GM13977 (cell line): Measurements from ENCODE around the gene MAT1A.

ENCODE experiments used
- DNase-seq: peaks from one replicate; pipeline ENCODE4 v3.0.0; 2012; ENCODE audit warnings: low spot score
- in situ Hi-C: fragments of 300-500 bp; cut with MboI; formaldehyde crosslinking; loops from one replicate; pipeline ENCODE4 v1.12.0; 2022; ENCODE audit warnings: low sequenced_read_pairs, low pct_unique_long_range_greater_than_20kb, mixed read lengths, inconsistent platforms; ENCODE audit not compliant: unreplicated experiment
- TF ChIP-seq, protein P1 (sequence below): IDR thresholded peaks from 2 replicates; pipeline ENCODE4 v1.5.1; 2012; ENCODE audit warnings: mild to moderate bottlenecking, control low read depth; ENCODE audit not compliant: insufficient read depth; ENCODE audit errors: extremely low read depth, missing control alignments

MAT1A gene

DNA sequence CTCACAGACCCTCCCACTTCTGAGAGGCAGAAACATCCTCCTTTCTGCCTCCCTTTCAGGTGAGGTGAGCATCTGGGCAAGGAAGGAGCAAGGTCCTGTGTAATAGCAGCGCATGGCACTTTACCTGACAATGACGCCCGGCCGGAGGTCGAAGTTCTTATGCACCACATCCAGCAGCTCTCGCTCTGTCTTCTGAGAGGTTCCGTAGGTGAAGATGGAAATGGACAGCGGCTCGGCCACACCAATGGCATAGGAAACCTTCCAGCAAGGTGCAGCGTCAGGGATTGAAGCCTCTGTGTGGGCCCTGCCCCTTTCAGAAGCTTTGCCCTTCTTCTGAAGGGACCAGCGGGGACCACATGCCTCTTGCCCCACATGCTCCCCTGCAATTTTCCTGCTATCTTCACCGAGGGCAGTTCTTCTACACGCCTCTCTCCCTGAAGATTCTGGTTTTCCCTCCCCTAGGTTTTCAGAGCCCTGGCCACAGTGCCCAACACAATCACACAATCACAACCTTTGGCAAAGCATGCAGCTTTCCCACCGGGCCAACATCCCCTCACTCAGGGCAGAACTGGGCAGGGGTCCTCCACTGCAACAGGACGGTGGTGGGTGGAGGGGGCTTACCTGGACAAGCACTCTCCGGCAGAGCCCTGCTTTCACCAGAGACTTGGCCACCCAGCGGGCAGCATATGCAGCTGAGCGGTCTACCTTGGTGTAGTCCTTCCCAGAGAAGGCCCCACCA, 14.9 kb downstream of the MAT1A start:
- TF ChIP-seq, protein P1, sequence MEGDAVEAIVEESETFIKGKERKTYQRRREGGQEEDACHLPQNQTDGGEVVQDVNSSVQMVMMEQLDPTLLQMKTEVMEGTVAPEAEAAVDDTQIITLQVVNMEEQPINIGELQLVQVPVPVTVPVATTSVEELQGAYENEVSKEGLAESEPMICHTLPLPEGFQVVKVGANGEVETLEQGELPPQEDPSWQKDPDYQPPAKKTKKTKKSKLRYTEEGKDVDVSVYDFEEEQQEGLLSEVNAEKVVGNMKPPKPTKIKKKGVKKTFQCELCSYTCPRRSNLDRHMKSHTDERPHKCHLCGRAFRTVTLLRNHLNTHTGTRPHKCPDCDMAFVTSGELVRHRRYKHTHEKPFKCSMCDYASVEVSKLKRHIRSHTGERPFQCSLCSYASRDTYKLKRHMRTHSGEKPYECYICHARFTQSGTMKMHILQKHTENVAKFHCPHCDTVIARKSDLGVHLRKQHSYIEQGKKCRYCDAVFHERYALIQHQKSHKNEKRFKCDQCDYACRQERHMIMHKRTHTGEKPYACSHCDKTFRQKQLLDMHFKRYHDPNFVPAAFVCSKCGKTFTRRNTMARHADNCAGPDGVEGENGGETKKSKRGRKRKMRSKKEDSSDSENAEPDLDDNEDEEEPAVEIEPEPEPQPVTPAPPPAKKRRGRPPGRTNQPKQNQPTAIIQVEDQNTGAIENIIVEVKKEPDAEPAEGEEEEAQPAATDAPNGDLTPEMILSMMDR = no peak
- no peak for DNase-seq
- in situ Hi-C loops = no loop called here

DNA sequence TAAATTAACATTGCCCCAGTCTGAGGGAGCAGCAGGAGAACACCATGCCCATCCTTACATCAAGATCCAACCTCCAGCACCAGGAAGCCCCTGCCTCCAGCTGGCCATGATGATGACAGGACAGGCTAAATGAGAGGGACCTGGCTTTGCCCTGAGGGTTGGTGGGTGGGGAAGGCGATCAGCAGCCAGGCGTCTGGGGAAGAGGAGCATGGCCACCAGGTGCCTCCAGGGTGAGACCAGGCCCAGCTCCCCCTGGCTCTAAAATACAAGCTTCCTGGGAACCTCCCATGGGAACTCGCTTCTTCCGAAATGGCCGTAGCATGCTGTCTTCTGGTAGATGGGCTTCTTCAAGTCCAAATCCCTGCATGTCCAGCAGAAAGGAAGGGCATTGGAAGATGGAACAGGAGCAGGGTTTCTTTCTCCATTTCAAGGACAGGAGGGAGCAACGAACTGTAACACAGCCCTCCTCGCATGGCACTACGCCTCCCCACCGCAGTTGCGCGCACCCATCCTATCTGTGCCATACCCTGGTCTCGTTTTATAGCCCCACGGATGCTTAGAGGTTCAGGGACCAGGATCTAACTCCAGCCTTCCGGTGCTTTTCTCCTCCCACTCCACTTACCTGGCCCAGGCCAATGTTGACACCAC, 15.8 kb downstream of the MAT1A start:
- DNase-seq = no peak
- in situ Hi-C loops = no loop called here
- TF ChIP-seq, protein P1 = no peak

DNA sequence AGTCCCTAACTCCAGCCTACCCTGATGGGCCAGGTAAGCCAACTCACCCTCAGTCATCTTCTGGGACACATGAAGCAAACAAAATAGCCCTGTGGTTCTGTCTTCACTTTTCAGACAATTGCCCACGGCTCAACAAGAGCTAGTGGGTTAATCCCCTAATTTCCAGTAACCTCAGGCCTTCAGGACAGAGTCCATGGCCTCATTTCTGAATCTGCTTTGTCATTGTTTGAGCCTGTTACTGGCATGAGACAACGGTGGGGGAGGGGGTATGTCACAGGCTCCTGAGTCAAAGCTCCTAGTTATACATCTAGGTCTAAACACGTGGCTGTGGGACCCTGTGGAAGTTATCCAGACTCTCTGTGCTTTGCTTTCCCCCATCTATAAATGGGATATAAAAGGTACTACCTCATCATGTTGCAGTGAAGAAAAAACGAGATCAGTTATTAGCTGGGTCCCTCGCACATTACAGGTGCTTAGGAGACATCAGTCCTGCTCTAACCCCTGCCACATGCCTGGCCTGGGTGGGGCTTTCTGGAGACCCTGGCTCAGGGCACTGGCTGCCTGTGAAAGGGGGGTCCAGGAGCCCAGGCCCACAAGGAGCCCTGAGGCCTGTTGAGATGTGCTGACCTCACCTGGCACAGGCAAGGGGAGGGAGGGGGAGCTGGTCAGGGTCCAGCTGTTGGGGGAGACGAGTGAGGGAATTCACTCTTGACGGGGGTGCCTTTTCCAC, 16.5 kb downstream of the MAT1A start:
- no peak for DNase-seq
- in situ Hi-C loops = no loop called here
- TF ChIP-seq, protein P1 = no peak

DNA sequence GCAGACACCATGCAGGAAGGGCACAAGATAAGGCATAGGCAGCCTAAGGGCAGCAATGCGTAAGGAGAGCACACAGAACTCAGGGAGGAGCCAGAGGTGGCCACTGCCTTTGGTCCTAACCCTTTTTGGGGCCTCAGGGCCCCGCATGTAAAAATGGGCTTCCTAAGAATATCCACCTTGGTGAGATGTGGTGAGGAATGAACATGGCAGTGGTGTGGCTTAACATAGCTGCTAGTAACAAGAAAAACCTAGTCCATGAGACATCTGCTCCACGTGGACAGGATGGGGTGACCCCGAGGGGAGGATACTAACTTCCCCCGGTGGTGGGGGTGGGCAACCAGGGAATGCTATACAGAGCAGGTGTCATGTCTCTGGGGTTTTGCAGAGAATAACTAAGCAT, 18.0 kb downstream of the MAT1A start:
- TF ChIP-seq, protein P1 = no peak
- no peak for DNase-seq
- in situ Hi-C loops = no loop called here

DNA sequence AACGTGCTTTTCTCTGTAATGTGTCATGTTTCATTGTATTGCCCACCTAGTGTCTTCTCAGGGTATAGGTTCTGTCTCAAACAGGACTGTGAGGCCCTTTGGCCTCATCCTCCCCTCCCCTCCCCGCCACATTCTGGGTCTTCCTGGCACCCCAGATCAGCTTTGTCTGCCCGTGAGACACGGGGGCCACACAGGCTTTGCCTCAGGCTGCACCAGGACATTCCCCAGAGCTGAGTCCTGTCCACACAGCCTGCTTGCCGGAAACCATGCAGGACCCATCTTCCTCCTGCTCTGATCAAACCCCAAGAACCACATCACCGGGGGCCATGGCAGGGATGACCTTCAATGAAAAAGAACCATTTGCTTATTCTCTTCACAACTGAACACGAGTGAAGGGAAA, 18.6 kb downstream of the MAT1A start:
- TF ChIP-seq, protein P1 = no peak
- in situ Hi-C loops = no loop called here
- no peak for DNase-seq

DNA sequence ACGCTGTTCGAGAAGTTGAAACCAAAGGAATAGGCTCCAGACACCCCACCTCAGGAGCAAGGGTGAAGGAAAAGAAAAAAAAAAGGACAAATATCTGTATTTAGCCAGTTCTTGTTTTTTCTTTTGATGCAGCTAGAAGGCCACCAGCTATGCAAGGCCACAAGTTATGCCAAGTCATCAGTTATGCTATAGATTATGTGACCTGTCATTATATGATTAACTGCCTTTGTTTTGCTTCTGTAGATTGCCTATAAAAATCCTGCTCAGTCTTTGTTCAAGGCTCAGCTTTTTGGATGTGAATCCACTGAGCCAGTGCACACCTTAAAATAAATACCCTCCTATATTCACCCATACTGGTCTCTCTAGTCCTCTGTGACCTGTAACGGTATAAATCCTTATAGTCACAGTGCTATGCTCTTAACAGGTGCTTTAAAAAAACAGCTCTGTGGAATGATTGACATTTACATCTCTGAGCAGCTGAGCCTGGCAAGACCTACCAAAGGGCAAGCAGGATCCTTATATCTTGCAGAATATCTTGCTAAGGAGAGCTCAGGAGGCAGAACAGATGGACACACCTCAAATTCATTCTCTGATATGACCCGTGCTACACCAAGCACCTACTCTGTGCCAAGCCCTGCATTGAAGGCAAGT, 20.4 kb downstream of the MAT1A start:
- DNase-seq = no peak
- in situ Hi-C loops = no loop called here
- TF ChIP-seq, protein P1 = no peak
